ENCODE measurements around the gene WDR72.

The WDR72 gene

GRCh38 chr15:53644660-53645059, 114.8 kb downstream of the WDR72 start:
- TF ChIP-seq POLR2AphosphoS5 (IDR thresholded peaks at IDR 0.05; ENCODE audit: low read depth) (no peak), CTCF (IDR thresholded peaks at IDR 0.05; ENCODE audit: insufficient read depth, low read length) (no peak), REST (IDR thresholded peaks at IDR 0.05; ENCODE audit: insufficient replicate concordance, low read depth) (no peak)
- Histone ChIP-seq H3K4me3 (replicated peaks; ENCODE audit: insufficient read depth, low read length) (no peak overlapping the region), H3K27me3 (ENCODE audit: insufficient read depth, poor library complexity, severe bottlenecking) (no peaks in the 10 kb centered on the region), H3K27ac (replicated peaks) (no peak overlapping the region)
- DNase-seq (ENCODE audit: low read depth in 1 of 2, low spot score in 1 of 2) = no peak

GRCh38 chr15:53634517-53635106, 124.9 kb downstream of the WDR72 start:
- Histone ChIP-seq H3K4me3 (replicated peaks; ENCODE audit: insufficient read depth, low read length) (no peak overlapping the region), H3K27me3 (ENCODE audit: insufficient read depth, poor library complexity, severe bottlenecking) (no peaks in the 10 kb centered on the region), H3K27ac (replicated peaks) (no peak overlapping the region)
- TF ChIP-seq POLR2AphosphoS5 (IDR thresholded peaks at IDR 0.05; ENCODE audit: low read depth) (no peak), GABPA (IDR thresholded peaks at IDR 0.05; ENCODE audit: low read depth) (no peak), SPI1 (IDR thresholded peaks at IDR 0.05; ENCODE audit: borderline replicate concordance, low read depth) (no peak), CTCF (IDR thresholded peaks at IDR 0.05; ENCODE audit: insufficient read depth, low read length) (no peak), REST (IDR thresholded peaks at IDR 0.05; ENCODE audit: insufficient replicate concordance, low read depth) (no peak)
- no peak for DNase-seq (ENCODE audit: low read depth in 1 of 2, low spot score in 1 of 2)

GRCh38 chr15:53627279-53627678, 132.2 kb downstream of the WDR72 start:
- TF ChIP-seq CTCF (IDR thresholded peaks at IDR 0.05; ENCODE audit: insufficient read depth, low read length) = no peak
- TF ChIP-seq SPI1 (IDR thresholded peaks at IDR 0.05; ENCODE audit: borderline replicate concordance, low read depth) = no peak
- no peak for TF ChIP-seq REST (IDR thresholded peaks at IDR 0.05; ENCODE audit: insufficient replicate concordance, low read depth)
- TF ChIP-seq POLR2AphosphoS5 (IDR thresholded peaks at IDR 0.05; ENCODE audit: low read depth) = no peak
- no peak for TF ChIP-seq GABPA (IDR thresholded peaks at IDR 0.05; ENCODE audit: low read depth)
- Histone ChIP-seq H3K27me3 (ENCODE audit: insufficient read depth, poor library complexity, severe bottlenecking) (no peaks in the 10 kb centered on the region), H3K27ac (replicated peaks) (no peak overlapping the region), H3K4me3 (replicated peaks; ENCODE audit: insufficient read depth, low read length) (no peak overlapping the region)
- DNase-seq (ENCODE audit: low read depth in 1 of 2, low spot score in 1 of 2) = no peak
